ENCODE data around the gene GPATCH2. TPM values are rescaled to one million over a fixed set of nuclear protein-coding genes. Genes with fewer than 3 reads are reported as not detected.

The GPATCH2 gene
- total and polyA plus RNA-seq, 12 donors = 2.3 to 10.6 (median 7.3) TPM

DNA sequence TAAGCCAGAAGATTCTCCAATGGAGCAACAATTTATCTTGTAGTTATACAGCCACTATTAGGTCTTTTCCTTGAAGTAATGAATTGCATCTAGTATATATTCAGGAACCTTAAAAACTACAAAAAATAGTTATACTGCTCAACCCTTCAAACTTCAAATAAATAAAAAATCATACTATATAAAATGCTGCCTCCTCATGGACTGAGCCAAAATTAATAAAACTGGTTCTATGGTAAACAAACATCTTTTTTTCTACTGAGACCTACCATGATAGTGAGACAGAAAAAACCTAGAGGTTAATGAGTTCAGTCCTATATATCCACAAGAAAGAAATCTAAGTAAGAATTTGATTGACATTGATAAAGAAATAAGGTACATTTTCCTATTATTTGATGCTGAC, 67.7 kb downstream of the GPATCH2 start:
- no peak for ATAC-seq
- H3K9me3 ChIP-seq = no peaks in the 10 kb centered on the region
- H3K4me3 ChIP-seq = no peak overlapping the region
- intact Hi-C loops (cut with DNase I) = no loop called here
- no peaks in the 10 kb centered on the region for H3K27me3 ChIP-seq
- no peak overlapping the region for H3K27ac ChIP-seq
- no peak for TF ChIP-seq CTCF (IDR thresholded peaks at IDR 0.05)
- H3K36me3 ChIP-seq = no peaks in the 10 kb centered on the region
- DNase-seq = no peak
- no peaks in the 10 kb centered on the region for H3K4me1 ChIP-seq

DNA sequence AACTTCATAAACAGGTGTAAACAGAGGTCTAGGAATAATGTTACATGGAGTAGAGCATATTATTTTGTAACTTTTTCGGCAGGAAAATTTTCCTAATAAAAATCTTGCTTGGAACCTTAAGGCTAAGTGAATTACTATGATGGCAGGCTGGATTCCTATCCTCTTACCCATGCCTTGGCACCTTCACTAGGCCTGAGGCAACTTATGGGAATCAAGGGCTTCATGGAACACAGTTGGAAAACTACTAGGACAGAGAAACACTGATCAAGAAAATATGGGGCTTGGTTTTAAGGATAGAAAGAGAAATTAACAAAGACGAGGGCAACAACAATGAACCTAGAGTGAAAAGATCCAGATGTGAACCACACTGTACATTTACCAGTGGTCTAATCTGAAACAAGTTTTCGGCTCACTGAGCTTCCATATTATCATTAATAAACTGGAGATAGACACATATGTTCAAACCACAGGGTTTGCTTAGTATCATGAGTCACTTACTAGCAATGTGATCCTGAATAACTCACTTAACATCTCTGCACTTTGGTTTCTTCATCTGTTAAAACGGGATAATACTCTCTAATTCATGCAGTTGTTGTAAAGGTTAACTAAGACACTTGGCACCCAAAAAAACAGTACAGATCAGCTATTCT, 68.5 kb downstream of the GPATCH2 start:
- Histone ChIP-seq H3K9me3 (no peaks in the 10 kb centered on the region), H3K27me3 (no peaks in the 10 kb centered on the region), H3K27ac (no peak overlapping the region), H3K4me3 (no peak overlapping the region), H3K4me1 (no peaks in the 10 kb centered on the region), H3K36me3 (no peaks in the 10 kb centered on the region)
- WGBS, 2 donors = 89% methylated on average over 4 of the region's 4 CpGs
- intact Hi-C loops (cut with DNase I) = no loop called here
- no peak for TF ChIP-seq CTCF (IDR thresholded peaks at IDR 0.05)
- ATAC-seq = no peak
- no peak for DNase-seq

DNA sequence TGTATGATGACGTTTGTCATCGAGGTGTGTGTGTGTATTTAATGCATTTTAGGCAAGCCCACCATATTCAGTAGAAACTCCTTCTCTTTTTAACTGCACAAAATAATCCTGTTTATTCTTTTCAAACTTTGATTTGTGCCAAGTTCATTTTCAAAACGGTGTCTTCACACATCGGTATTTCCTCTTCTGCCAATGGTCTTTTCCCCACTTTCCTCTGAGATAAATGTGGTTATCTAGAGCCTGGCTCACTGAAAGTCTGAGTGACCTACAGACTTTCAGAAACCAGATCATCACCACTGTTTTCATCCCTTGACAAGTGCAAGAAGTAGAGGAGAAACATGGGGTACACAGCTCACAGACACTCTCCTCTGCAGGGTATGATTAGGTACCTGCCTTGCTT, 69.4 kb downstream of the GPATCH2 start:
- no peak for TF ChIP-seq CTCF (IDR thresholded peaks at IDR 0.05)
- no peak overlapping the region for H3K27ac ChIP-seq
- H3K4me3 ChIP-seq = no peak overlapping the region
- 56 to 60% methylated on average over 4 of the region's 4 CpGs for WGBS, 2 donors
- DNase-seq (no peak), ATAC-seq (no peak)
- H3K4me1 ChIP-seq = no peaks in the 10 kb centered on the region
- no peaks in the 10 kb centered on the region for H3K9me3 ChIP-seq
- no peaks in the 10 kb centered on the region for H3K27me3 ChIP-seq
- no peaks in the 10 kb centered on the region for H3K36me3 ChIP-seq
- intact Hi-C loops (cut with DNase I) = no loop called here

- Histone ChIP-seq H3K4me3 (no peak overlapping the region), H3K9me3 (no peaks in the 10 kb centered on the region), H3K27me3 (no peaks in the 10 kb centered on the region), H3K27ac (no peak overlapping the region), H3K4me1 (no peaks in the 10 kb centered on the region), H3K36me3 (no peaks in the 10 kb centered on the region)
- intact Hi-C loops (cut with DNase I) = no loop called here
- ATAC-seq (no peak), DNase-seq (no peak)
- TF ChIP-seq CTCF (IDR thresholded peaks at IDR 0.05) = no peak
- 94 to 96% methylated on average over 1 of the region's 1 CpG for WGBS, 2 donors
Measured at GRCh38 chr1:217554849-217555248, 76.0 kb downstream of the GPATCH2 start.

Measured in heart right ventricle (tissue), 16 donors.